ENCODE results near the gene PLCB1. TPM values are rescaled to one million over a fixed set of nuclear protein-coding genes. Genes with fewer than 3 reads are reported as not detected.

PLCB1 gene
- total RNA-seq, 1 donor from 2014 or later = 6.3 TPM

GRCh38 chr20:8646716-8647115, 514.6 kb downstream of the PLCB1 start:
- intact Hi-C loops (cut with DNase I) = no loop called here
- Histone ChIP-seq H3K9me3 (no peaks in the 10 kb centered on the region), H3K4me1 (no peaks in the 10 kb centered on the region), H3K27ac (no peak overlapping the region), H3K36me3 (no peaks in the 10 kb centered on the region), H3K4me3 (no peak overlapping the region), H3K27me3 (ENCODE audit: low read depth) (no peaks in the 10 kb centered on the region)
- DNase-seq (no peak), ATAC-seq (no peak)
- no peak for TF ChIP-seq CTCF (IDR thresholded peaks at IDR 0.05)

DNA sequence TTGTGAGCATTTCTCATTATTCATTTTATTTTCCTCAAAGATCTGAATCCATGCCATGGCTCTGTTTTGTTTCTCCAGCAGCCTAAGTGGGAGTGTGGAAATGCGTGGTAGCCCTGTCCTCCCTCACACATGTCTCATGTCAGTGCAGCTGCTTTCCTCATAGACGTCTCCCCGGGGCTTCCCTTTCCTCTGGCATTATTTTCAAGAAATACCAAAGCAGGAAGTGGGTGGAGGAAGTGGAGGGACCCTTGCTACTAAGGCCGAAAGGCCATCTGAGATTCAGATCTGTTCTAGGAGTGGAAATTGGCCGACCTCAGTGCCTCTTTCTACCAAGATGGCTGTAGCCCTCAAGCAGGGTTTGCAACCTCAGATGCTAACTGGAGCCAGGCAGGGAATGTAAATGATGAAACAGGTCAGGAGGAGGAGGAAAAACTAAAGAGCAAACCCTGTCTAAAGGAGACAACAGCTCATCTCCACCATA, 515.9 kb downstream of the PLCB1 start:
- ATAC-seq (peak in 1 of 2 donors; percentile 32), DNase-seq (no peak)
- TF ChIP-seq CTCF (IDR thresholded peaks at IDR 0.05) = no peak
- H3K36me3 ChIP-seq = no peaks in the 10 kb centered on the region
- intact Hi-C loops (cut with DNase I) = no loop called here
- no peaks in the 10 kb centered on the region for H3K9me3 ChIP-seq
- no peaks in the 10 kb centered on the region for H3K27me3 ChIP-seq (ENCODE audit: low read depth)
- H3K27ac ChIP-seq = no peak overlapping the region
- H3K4me3 ChIP-seq = no peak overlapping the region
- H3K4me1 ChIP-seq = no peaks in the 10 kb centered on the region

- Histone ChIP-seq H3K36me3 (no peaks in the 10 kb centered on the region), H3K4me3 (no peak overlapping the region), H3K4me1 (no peaks in the 10 kb centered on the region), H3K27ac (no peak overlapping the region), H3K27me3 (ENCODE audit: low read depth) (no peaks in the 10 kb centered on the region), H3K9me3 (no peaks in the 10 kb centered on the region)
- no peak for TF ChIP-seq CTCF (IDR thresholded peaks at IDR 0.05)
- intact Hi-C loops (cut with DNase I) = no loop called here
- no peak for ATAC-seq
- no peak for DNase-seq
Measured at GRCh38 chr20:8648466-8648865, 516.4 kb downstream of the PLCB1 start.

DNA sequence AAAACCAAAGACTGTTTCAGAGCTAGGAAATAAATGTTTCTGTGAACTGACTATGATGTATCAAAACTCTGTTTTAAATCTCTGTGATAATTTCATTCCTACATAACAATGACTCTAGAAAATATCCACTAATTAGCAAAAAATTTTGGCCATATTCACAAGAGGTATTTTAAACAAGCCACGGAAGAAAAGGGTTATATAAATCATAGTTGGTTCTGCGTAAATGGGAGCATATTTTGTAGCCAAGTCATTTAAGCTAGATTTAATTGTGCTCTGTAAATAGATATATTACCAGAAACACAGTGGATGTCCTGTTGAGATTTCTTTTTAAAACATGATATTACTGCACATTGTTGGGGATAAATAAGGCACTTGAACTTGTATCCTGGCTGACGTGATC, 520.3 kb downstream of the PLCB1 start:
- Histone ChIP-seq H3K4me1 (no peaks in the 10 kb centered on the region), H3K27ac (no peak overlapping the region), H3K36me3 (no peaks in the 10 kb centered on the region), H3K9me3 (no peaks in the 10 kb centered on the region), H3K4me3 (no peak overlapping the region), H3K27me3 (ENCODE audit: low read depth) (no peaks in the 10 kb centered on the region)
- ATAC-seq (no peak), DNase-seq (no peak)
- no peak for TF ChIP-seq CTCF (IDR thresholded peaks at IDR 0.05)
- intact Hi-C loops (cut with DNase I) = no loop called here

DNA sequence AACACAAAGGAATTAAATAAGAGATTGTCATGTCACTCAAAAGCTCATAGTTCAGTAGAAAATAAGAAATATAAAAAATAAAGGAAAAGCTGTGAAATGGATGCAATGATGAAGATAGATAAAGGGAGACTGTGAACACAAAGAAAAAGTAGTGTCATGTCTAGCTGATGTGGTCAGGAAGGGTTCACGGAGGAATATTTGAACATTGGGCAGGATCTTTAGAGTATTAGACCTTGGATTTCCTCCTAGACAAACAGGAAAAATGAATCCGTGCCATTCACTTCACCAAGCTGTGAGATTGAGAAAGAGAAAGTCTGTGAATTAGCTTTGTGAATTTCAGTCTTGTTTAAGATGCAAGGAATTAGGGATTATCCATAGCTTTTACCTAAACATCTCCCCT, 522.4 kb downstream of the PLCB1 start:
- ATAC-seq (no peak), DNase-seq (no peak)
- intact Hi-C loops (cut with DNase I) = no loop called here
- H3K36me3 ChIP-seq = no peaks in the 10 kb centered on the region
- H3K4me3 ChIP-seq = no peak overlapping the region
- H3K4me1 ChIP-seq = no peaks in the 10 kb centered on the region
- no peak for TF ChIP-seq CTCF (IDR thresholded peaks at IDR 0.05)
- H3K9me3 ChIP-seq = no peaks in the 10 kb centered on the region
- H3K27me3 ChIP-seq (ENCODE audit: low read depth) = no peaks in the 10 kb centered on the region
- no peak overlapping the region for H3K27ac ChIP-seq

DNA sequence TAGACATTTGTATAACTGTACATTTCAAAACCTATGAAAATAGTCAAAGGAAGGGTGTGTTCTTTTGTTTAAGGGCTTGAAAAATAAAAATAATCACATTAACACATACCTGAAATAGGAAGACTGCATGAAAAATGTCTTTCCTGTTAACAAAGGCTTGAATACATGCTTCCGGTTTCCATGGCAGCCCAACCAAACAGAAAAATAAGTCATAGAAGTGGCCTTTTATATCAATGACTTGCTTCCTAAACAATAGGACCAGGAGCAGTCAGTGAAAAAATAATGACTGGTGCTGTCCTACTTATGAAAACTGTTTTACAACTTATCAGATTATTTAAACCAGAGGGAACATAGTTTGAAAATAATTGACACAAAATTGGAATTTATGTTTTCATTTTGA, 524.3 kb downstream of the PLCB1 start:
- Histone ChIP-seq H3K4me3 (no peak overlapping the region), H3K27ac (no peak overlapping the region), H3K36me3 (no peaks in the 10 kb centered on the region), H3K4me1 (no peaks in the 10 kb centered on the region), H3K9me3 (no peaks in the 10 kb centered on the region), H3K27me3 (ENCODE audit: low read depth) (no peaks in the 10 kb centered on the region)
- ATAC-seq (no peak), DNase-seq (no peak)
- TF ChIP-seq CTCF (IDR thresholded peaks at IDR 0.05) = no peak
- intact Hi-C loops (cut with DNase I) = no loop called here
